ENCODE results near the gene CD2AP.
"Not testable (repeated sequence)": the region's sequence is repeated elsewhere in the genome, so short reads cannot be mapped to it uniquely, and the experiment has no call there.

The CD2AP gene

DNA sequence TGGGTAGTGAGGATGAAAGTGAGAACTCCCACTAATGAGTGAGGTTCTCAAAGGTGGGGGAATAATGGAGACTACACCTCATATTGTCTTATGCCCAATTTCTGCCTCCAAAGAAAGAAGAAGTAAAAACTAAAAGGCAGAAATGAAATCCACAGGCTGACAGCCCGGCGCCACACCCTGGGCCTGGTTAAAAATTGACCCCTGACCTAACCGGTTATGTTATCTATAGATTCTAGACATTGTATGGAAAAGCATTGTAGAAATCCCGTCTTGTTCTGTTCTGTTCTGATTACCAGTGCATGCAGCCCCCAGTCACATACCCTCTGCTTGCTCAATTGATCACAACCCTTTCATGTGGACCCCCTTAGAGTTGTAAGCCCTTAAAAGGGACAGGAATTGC is 170.0 kb downstream of the CD2AP start:
- not testable (repeated sequence) for DNase-seq

DNA sequence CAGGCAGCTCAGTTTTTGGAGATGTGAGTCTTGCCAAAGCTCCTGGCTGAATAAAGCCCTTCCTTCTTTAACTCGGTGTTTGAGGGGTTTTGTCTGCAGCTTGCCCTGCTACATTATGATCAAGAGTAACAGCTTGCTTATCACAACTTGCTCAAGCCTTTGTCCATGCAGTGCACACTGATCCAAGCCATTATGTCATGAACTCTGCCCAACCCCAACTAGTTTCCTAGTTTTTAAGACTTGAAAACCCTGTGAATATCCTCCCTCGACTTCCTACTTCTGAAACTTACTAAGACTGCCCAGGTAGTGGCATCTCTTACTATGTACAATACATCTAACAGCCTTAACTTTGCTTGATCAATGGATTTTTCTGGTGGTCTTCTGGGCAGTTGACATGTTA is 170.4 kb downstream of the CD2AP start:
- no peak for DNase-seq

- no peak for DNase-seq
Observed at GRCh38 chr6:47650553-47651432, 173.2 kb downstream of the CD2AP start.

- DNase-seq = no peak
Observed at GRCh38 chr6:47651505-47651944, 173.9 kb downstream of the CD2AP start.

DNA sequence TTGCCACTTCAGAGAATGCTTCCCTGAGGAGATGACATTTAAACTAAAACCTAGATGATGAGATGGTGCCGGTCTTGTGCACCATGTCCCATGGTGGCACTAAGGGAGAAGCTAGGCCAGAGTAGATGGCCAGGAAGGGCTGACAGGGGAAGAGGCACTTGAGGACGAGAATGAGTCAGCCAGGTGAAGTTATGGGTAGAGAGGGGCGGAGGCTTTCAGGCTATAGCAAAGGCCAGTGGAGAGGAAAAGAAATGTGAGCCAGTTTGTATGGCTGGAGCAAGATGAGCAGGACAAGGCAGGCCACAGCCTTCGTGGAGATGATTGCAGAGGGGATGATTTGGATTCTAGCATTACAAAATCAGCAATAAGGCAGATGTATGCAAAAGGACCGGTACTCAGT is 176.1 kb downstream of the CD2AP start:
- DNase-seq = no peak

- DNase-seq = no peak
Observed at GRCh38 chr6:47654255-47654654, 176.7 kb downstream of the CD2AP start.

GRCh38 chr6:47655719-47656595 is 178.4 kb downstream of the CD2AP start:
- no peak for DNase-seq

DNA sequence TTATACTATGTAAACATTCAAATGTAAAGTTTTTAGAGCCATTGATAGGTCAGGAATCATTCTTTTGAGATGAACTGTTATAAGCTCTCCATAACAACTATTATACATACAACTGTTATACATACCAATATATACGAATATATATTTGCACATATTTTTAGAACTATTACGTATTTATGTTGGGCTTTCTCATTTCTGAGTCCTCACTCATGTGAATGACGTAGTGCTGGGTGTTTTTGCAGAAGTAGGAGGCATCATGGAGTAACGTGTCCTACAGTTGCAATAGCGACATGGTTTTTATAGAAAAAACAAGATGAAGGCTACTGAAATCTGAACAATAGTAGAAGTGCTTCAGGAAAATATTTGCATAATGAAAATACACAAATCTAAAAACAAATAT is 184.4 kb downstream of the CD2AP start:
- no peak for DNase-seq

DNA sequence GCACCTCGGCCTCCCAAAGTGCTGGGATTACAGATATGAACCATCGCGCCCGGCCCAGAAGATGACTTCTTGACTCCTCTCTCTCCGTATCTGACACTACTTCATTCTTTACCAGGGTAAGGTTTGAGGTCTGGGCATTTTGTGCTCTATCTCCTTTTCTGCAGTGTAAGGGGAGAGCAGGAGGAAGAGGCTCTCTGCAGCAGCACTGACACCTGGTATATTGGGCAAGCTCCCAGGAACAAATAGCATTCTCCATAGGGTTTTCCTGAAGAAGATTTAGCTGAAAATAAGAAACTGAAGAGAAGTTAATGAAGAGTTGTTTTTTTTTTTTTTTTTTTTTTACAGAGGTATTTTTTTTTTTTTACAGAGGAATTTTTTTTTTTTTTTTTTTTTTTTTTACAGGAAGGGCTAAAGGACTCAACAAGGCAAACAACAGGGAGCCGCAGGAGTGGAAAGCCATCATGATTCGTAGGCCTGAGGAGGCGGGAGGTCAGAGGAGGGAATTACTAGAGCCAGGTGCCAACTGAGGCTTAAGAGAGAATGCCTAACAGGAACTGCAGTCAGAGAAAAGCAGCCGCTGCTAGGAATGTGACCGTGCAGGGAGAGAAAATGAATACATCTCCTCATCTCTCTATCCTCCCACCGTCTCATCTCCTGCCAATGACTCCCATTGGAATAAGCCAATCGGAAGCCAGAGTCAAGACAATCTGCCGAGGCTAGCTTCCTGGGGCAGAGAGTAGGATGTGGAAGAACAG is 186.1 kb downstream of the CD2AP start:
- DNase-seq = no peak

DNA sequence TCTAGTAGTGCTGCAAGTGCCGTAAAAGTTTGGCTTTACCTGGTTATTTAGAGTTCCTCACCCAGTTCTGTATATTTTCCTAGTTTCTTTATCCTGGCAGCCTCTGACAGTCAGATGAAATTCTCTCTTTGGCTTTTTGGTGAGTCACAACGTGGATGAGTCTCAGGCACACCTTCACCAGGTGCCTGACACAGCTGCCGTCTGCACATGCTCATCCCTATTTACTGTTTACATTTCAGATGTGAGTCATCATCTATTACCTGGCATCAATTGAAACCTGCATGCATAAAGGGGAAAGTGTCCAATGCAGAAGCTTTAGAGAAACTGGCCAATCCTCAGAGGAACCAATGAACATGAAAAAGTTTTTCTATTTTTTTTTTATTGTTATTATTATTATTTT is 187.5 kb downstream of the CD2AP start:
- no peak for DNase-seq

- no peak for DNase-seq
Observed at GRCh38 chr6:47669684-47670513, 192.3 kb downstream of the CD2AP start.

GRCh38 chr6:47670851-47671250 is 193.3 kb downstream of the CD2AP start:
- no peak for DNase-seq

DNA sequence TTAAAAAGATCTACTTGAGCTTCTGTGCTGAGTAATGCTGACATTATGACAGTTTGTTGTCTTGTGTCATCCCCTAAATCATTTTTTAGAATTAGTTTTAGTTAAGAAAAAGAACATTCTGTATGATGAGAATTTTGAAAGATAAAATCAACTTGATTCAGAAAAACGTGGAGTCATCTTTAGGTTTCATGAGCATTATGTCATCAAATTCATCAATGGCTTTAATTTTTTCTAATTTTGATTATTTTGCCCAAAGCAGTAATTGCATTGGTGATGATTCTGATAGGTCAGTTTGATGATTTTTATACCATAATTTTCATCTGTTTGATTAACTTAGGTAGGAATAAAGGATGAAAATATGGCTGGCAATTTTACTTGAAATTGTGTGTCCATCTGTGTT is 194.2 kb downstream of the CD2AP start:
- DNase-seq = no peak

GRCh38 chr6:47672816-47673215 is 195.2 kb downstream of the CD2AP start:
- DNase-seq = no peak

- no peak for DNase-seq
Observed at GRCh38 chr6:47674673-47675072, 197.1 kb downstream of the CD2AP start.

All from NCI-H1694 treated with DMSO at 0.1 percent for 48 hours (cell line).